ENCODE measurements around the gene SHISAL2A.
A peak's percentile ranks its signal among the peaks of the same experiment; 100 is the strongest.

SHISAL2A gene

DNA sequence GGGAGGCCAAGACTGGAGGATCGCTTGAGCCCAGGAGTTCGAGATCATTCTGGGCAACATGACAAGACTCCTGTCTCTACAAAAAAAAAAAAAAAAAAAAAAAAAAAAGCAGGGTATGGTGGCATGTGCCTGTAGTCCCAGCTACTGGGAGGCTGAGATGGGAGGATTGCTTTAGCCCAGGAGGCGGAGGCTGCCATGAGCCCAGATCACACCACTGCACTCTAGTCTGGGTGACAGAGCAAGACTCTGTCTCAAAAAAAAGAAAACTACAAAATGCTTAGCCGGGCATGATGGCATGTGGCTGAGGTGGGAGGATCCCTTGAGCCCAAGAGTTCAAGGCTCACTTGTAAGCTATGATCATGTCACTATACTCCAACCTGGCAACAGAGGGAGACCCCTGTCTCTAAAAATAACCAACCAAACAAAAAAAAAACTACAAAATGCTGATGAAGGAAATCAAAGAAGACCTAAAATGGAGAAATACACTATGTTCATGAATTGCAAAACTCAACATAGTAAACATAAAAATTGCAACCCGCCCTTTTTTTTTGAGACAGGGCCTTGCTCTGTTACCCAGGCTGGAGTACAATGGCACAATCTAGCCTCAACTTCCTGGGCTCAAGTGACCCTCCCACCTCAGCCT, 20.4 kb downstream of the SHISAL2A start:
- Histone ChIP-seq H2BK120ac (ENCODE audit: insufficient read depth, low read length, poor library complexity) (no peak overlapping the region), H3K79me2 (ENCODE audit: control insufficient read depth, insufficient read depth, low read length, poor library complexity) (no peaks in the 10 kb centered on the region), H2BK5ac (ENCODE audit: low read depth, low read length, poor library complexity) (no peak overlapping the region), H3K18ac (ENCODE audit: low read length) (no peak overlapping the region), H2AK5ac (ENCODE audit: low read length) (no peak overlapping the region), H2BK12ac (ENCODE audit: low read length) (no peak overlapping the region), H2AFZ (ENCODE audit: insufficient read depth, low read length, poor library complexity) (no peak overlapping the region), H3K27me3 (ENCODE audit: insufficient read depth, low read length) (no peaks in the 10 kb centered on the region), H3K4me1 (ENCODE audit: control insufficient read depth in 1 of 2, insufficient read depth in 2 of 2, low read length in 2 of 2) (peaks cover 0 to 2% of the 10 kb centered on the region in 2 experiments), H3K14ac (ENCODE audit: low read length) (no peak overlapping the region), H3K79me1 (ENCODE audit: low read length) (no peaks in the 10 kb centered on the region), H3K27ac (ENCODE audit: low read depth, low read length) (no peak overlapping the region), H3K23ac (ENCODE audit: low read length) (no peak overlapping the region), H3K4me2 (ENCODE audit: low read length) (no peak overlapping the region), H3K4ac (ENCODE audit: low read depth, low read length) (no peak overlapping the region), H3K4me3 (ENCODE audit: low read depth, low read length) (no peak overlapping the region), H3K9ac (ENCODE audit: low read length) (no peak overlapping the region), H4K91ac (ENCODE audit: low read depth, low read length) (peak overlapping the region; percentile 5), H4K8ac (ENCODE audit: low read depth, low read length) (no peak overlapping the region), H3K9me3 (ENCODE audit: insufficient read depth, low read depth, low read length) (no peaks in the 10 kb centered on the region), H3K36me3 (ENCODE audit: control insufficient read depth in 1 of 2, insufficient read depth in 2 of 2, low read length in 2 of 2) (no peaks in the 10 kb centered on the region), H4K12ac (ENCODE audit: low read depth, low read length) (no peak overlapping the region)
- WGBS (ENCODE audit: extremely low coverage, insufficient coverage, insufficient read length), result no CpG with 5 or more reads among the region's 5 CpGs
- DNase-seq, result no peak

DNA sequence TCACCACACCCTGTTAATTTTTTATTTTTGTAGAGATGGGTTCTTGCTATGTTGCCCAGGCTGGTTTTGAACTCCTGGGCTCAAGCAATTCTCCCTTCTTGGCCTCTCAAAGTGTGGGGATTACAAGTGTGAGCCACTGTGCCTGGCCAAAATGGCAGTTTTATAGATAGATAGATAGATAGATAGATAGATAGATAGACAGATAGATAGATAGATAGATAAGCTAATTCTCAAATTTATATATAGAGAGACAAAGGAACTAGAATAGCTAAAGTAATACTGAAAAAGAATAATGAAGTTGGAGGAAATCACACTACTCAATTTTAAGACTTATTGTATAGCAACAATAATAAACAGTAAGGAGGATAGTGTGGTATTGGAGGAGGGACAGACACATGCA, 21.1 kb downstream of the SHISAL2A start:
- H2BK120ac ChIP-seq (ENCODE audit: insufficient read depth, low read length, poor library complexity), result no peak overlapping the region
- no peaks in the 10 kb centered on the region for H3K27me3 ChIP-seq (ENCODE audit: insufficient read depth, low read length)
- no peak for DNase-seq
- peaks cover 1% of the 10 kb centered on the region for H3K79me1 ChIP-seq (ENCODE audit: low read length)
- H4K8ac ChIP-seq (ENCODE audit: low read depth, low read length), result no peak overlapping the region
- peaks cover 2 to 3% of the 10 kb centered on the region in 2 experiments for H3K4me1 ChIP-seq (ENCODE audit: control insufficient read depth in 1 of 2, insufficient read depth in 2 of 2, low read length in 2 of 2)
- no peak overlapping the region for H3K4me3 ChIP-seq (ENCODE audit: low read depth, low read length)
- H4K12ac ChIP-seq (ENCODE audit: low read depth, low read length), result no peak overlapping the region
- no peak overlapping the region for H3K4me2 ChIP-seq (ENCODE audit: low read length)
- H3K14ac ChIP-seq (ENCODE audit: low read length), result no peak overlapping the region
- no peak overlapping the region for H3K4ac ChIP-seq (ENCODE audit: low read depth, low read length)
- H3K79me2 ChIP-seq (ENCODE audit: control insufficient read depth, insufficient read depth, low read length, poor library complexity), result no peaks in the 10 kb centered on the region
- no peak overlapping the region for H3K18ac ChIP-seq (ENCODE audit: low read length)
- H2BK5ac ChIP-seq (ENCODE audit: low read depth, low read length, poor library complexity), result no peak overlapping the region
- H2AFZ ChIP-seq (ENCODE audit: insufficient read depth, low read length, poor library complexity), result no peak overlapping the region
- no peak overlapping the region for H3K27ac ChIP-seq (ENCODE audit: low read depth, low read length)
- no peak overlapping the region for H3K23ac ChIP-seq (ENCODE audit: low read length)
- H3K9ac ChIP-seq (ENCODE audit: low read length), result no peak overlapping the region
- H2AK5ac ChIP-seq (ENCODE audit: low read length), result no peak overlapping the region
- no peaks in the 10 kb centered on the region for H3K9me3 ChIP-seq (ENCODE audit: insufficient read depth, low read depth, low read length)
- H3K36me3 ChIP-seq (ENCODE audit: control insufficient read depth in 1 of 2, insufficient read depth in 2 of 2, low read length in 2 of 2), result no peaks in the 10 kb centered on the region
- H2BK12ac ChIP-seq (ENCODE audit: low read length), result no peak overlapping the region
- peak overlapping the region; percentile 5 for H4K91ac ChIP-seq (ENCODE audit: low read depth, low read length)

DNA sequence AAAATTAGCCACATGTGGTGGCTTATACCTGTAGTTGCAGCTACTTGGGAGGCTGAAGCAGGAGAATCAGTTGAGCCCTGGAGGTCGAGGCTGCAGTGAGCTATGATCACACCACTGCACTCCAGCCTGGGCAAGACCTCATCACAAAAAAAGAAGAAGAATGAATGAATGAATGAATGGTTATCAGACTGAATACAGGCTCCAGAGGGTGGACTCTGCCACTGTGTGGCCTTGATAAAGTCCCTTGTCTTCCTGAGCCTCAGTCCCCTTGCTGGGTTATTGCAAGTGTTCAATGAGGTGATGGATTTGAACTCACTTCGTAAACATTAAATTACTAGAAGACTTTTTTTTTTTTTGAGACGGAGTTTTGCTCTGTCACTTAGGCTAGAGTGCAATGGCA, 24.7 kb downstream of the SHISAL2A start:
- no peak overlapping the region for H4K8ac ChIP-seq (ENCODE audit: low read depth, low read length)
- no peak overlapping the region for H3K4ac ChIP-seq (ENCODE audit: low read depth, low read length)
- no peak overlapping the region for H2AK5ac ChIP-seq (ENCODE audit: low read length)
- H3K14ac ChIP-seq (ENCODE audit: low read length), result no peak overlapping the region
- H3K9ac ChIP-seq (ENCODE audit: low read length), result no peak overlapping the region
- no peak overlapping the region for H2BK12ac ChIP-seq (ENCODE audit: low read length)
- no peaks in the 10 kb centered on the region for H3K9me3 ChIP-seq (ENCODE audit: insufficient read depth, low read depth, low read length)
- peaks cover 16% of the 10 kb centered on the region for H3K79me1 ChIP-seq (ENCODE audit: low read length)
- H2BK5ac ChIP-seq (ENCODE audit: low read depth, low read length, poor library complexity), result no peak overlapping the region
- H4K12ac ChIP-seq (ENCODE audit: low read depth, low read length), result no peak overlapping the region
- no peak overlapping the region for H3K4me2 ChIP-seq (ENCODE audit: low read length)
- WGBS (ENCODE audit: extremely low coverage, insufficient coverage, insufficient read length), result no CpG with 5 or more reads among the region's 3 CpGs
- no peak overlapping the region for H3K27ac ChIP-seq (ENCODE audit: low read depth, low read length)
- no peak overlapping the region for H3K18ac ChIP-seq (ENCODE audit: low read length)
- no peak overlapping the region for H2AFZ ChIP-seq (ENCODE audit: insufficient read depth, low read length, poor library complexity)
- no peak overlapping the region for H4K91ac ChIP-seq (ENCODE audit: low read depth, low read length)
- DNase-seq, result no peak
- H3K23ac ChIP-seq (ENCODE audit: low read length), result no peak overlapping the region
- H2BK120ac ChIP-seq (ENCODE audit: insufficient read depth, low read length, poor library complexity), result no peak overlapping the region
- no peaks in the 10 kb centered on the region for H3K36me3 ChIP-seq (ENCODE audit: control insufficient read depth in 1 of 2, insufficient read depth in 2 of 2, low read length in 2 of 2)
- no peaks in the 10 kb centered on the region for H3K27me3 ChIP-seq (ENCODE audit: insufficient read depth, low read length)
- H3K79me2 ChIP-seq (ENCODE audit: control insufficient read depth, insufficient read depth, low read length, poor library complexity), result peaks cover 2% of the 10 kb centered on the region
- H3K4me1 ChIP-seq (ENCODE audit: control insufficient read depth in 1 of 2, insufficient read depth in 2 of 2, low read length in 2 of 2), result peaks cover 18 to 22% of the 10 kb centered on the region in 2 experiments
- H3K4me3 ChIP-seq (ENCODE audit: low read depth, low read length), result no peak overlapping the region

DNA sequence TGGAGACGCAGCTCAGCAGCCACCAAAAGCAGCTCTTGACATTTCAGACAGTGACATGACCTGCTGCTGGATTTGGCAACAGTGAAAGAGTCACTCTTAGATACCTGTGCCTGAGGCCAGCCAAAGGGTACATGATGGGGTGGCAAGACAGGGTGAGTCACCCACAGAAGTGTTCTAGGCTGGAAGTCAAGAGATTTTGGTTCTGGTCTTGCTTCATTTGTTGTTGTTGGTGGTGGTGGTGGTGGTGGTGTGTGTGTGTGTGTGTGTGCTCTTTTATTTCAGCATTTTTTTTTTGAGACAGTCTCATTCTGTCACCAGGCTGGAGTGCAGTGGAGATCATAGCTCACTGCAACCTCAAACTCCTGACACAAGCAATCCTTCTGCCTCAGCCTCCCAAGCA, 25.8 kb downstream of the SHISAL2A start:
- H2BK5ac ChIP-seq (ENCODE audit: low read depth, low read length, poor library complexity), result peak overlapping the region; percentile 22
- peak; percentile 19 to 28 for DNase-seq
- no peak overlapping the region for H3K4me3 ChIP-seq (ENCODE audit: low read depth, low read length)
- H3K9me3 ChIP-seq (ENCODE audit: insufficient read depth, low read depth, low read length), result no peaks in the 10 kb centered on the region
- peak overlapping the region; percentile 83 for H2BK12ac ChIP-seq (ENCODE audit: low read length)
- no peak overlapping the region for H3K9ac ChIP-seq (ENCODE audit: low read length)
- H3K23ac ChIP-seq (ENCODE audit: low read length), result no peak overlapping the region
- H2AK5ac ChIP-seq (ENCODE audit: low read length), result no peak overlapping the region
- WGBS (ENCODE audit: extremely low coverage, insufficient coverage, insufficient read length), result no CpG with 5 or more reads among the region's 1 CpG
- no peak overlapping the region for H4K12ac ChIP-seq (ENCODE audit: low read depth, low read length)
- H4K91ac ChIP-seq (ENCODE audit: low read depth, low read length), result peak overlapping the region; percentile 89
- H3K18ac ChIP-seq (ENCODE audit: low read length), result no peak overlapping the region
- peaks cover 21% of the 10 kb centered on the region for H3K79me1 ChIP-seq (ENCODE audit: low read length)
- H2AFZ ChIP-seq (ENCODE audit: insufficient read depth, low read length, poor library complexity), result no peak overlapping the region
- peak overlapping the region; percentile 65 for H3K27ac ChIP-seq (ENCODE audit: low read depth, low read length)
- H3K4ac ChIP-seq (ENCODE audit: low read depth, low read length), result no peak overlapping the region
- peaks cover 22 to 29% of the 10 kb centered on the region in 2 experiments for H3K4me1 ChIP-seq (ENCODE audit: control insufficient read depth in 1 of 2, insufficient read depth in 2 of 2, low read length in 2 of 2)
- no peak overlapping the region for H4K8ac ChIP-seq (ENCODE audit: low read depth, low read length)
- peaks cover 2% of the 10 kb centered on the region for H3K79me2 ChIP-seq (ENCODE audit: control insufficient read depth, insufficient read depth, low read length, poor library complexity)
- H3K27me3 ChIP-seq (ENCODE audit: insufficient read depth, low read length), result no peaks in the 10 kb centered on the region
- H3K36me3 ChIP-seq (ENCODE audit: control insufficient read depth in 1 of 2, insufficient read depth in 2 of 2, low read length in 2 of 2), result no peaks in the 10 kb centered on the region
- no peak overlapping the region for H3K4me2 ChIP-seq (ENCODE audit: low read length)
- no peak overlapping the region for H3K14ac ChIP-seq (ENCODE audit: low read length)
- no peak overlapping the region for H2BK120ac ChIP-seq (ENCODE audit: insufficient read depth, low read length, poor library complexity)
